HG03097 (cell line): Measurements from ENCODE around the gene CPPED1.

Experiments used
- ATAC-seq: cut with Tn5 transposase; IDR thresholded peaks from one replicate; pipeline ENCODE4 v1.9.1; 2021; ENCODE audit not compliant: unreplicated experiment, low FRiP score

CPPED1 gene

DNA sequence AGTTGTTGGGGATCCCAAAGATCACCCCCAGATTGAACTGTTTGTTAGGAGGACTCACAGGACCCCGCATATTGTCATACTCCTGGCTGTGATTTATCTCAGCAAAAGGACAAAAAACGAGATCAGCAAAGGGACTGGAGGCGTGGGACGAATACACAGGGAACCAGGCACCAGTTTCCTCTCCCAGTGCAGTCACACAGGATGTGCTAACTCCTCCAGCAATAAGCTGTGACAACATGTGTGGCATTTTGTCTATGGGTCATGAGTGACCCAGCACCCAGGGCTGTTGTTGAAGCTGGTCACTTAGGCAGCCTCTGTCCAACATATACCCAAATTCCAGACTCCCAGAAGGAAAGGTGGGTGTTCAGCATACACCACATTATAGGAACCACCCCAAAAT is 60.9 kb downstream of the CPPED1 start:
- ATAC-seq: no peak

DNA sequence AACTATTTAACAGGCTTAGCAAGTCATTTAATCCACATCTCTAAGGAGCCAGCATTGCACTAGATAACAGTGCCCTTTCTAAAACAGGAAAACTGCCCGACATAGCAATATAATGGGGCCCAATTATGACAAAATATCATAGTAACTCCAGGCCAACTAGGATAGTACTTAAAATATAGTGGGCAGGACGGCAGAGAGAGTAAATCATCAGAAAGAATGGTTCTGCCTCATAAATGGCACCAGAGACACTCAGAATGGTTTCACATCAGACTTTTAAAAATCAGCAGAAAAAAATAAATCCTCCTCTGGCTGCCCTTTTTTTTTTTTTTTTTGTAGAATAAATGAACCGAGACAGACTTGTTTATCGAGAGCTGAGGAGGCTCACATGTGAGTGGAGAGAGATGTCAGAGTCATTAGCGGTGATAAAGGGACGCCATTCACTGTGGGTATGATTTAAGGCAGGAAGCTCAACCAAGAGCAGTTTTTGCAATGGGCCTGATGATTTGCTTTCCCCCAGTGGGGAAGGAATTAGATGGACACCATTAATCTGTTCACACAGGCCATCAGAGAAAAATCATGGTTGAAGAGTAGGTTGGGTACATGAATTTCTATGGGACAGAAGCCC is 62.6 kb downstream of the CPPED1 start:
- ATAC-seq: no peak

DNA sequence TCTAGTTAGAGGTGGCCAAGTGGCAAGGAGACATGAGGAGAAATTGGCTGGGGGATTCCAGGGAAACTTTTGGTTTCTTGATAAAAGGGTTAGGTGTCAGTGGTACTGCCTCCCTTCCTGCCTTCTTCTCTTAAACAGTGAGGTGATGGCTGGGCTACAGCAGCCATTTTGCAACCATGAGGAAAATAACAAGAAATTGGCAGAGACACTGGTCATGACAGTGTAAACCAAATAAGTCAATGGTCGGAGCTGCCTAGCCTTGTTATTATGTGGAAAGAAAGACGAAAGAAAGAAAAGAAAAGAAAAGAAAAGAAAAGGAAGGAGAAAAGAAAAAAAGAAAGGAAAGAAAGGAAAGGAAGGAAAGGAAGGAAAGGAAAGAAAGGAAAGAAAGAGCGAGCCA is 63.9 kb downstream of the CPPED1 start:
- ATAC-seq: no peak

DNA sequence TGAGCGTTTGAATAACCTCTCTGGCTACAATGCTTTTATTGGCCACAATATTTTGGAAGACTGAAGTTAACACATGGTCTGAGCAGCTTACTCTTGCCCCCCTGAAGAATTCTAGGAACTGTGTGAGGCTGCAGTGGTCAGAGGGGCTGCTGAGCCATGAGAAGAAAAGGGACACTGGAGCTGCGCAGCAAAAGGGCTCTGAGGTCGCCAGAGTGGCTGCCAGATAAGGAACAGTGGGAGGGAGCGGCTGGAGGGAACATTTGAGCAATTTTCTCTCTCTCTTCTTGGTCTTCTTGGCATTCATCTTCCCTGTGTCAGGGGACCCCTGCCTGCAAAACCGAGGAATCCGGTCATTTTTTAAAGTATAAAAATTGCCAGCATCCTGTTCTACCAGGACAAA is 66.1 kb downstream of the CPPED1 start:
- no peak for ATAC-seq

DNA sequence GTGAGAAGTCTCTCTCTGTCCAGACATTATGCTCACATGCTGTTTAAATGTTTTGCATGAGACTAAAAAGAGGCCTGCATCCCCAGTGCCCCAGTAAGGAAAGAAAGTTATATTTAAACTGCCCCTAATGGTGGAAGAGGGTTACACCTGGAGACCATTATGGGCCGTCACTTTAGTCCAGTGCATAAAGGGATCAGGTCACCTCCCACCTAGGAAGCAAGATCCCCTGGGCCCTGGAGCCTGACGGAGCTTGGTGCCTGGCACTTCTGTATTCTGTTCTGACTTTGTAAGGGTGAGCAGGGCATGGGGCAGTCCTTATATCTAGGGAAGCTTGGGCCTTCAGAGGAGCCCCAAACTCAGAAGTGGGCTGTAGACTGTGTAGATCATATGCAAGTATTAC is 67.9 kb downstream of the CPPED1 start:
- ATAC-seq: no peak

DNA sequence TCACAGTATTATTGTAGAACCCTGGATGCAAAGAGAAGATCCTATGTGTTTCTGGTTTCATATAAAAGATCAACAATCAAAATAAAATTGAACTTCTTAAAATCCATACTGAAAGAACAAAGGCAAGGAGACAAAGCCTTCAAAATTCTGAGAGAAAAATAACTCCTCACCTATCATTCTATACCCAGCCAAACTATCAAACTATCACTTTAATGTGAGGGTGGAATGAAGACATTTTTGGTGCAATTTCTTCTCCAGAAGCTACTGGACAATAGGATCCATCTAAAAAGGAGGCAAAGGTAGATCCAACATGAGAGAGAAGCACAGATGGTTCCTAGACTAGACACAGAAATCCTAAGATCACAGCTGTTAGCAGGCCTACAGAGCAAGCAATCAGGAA is 71.1 kb downstream of the CPPED1 start:
- no peak for ATAC-seq

DNA sequence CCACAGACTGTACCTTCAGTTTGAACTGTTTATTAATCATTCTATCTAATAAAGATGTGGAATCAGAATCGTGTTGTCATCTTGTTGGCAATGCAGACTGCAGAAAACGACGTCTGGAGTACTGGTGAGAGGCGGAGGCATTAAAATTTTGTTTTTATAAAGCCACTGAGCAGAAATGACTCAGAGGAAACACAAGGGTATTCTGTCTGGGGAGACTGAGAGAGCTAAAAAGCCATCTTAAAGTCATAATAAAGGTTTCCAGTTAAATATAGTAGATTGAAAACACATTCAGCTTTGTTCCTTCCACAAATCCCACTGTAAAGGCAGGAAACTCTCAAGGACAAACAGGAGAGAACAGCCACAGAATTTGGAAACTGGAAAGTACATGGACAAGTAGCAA is 74.2 kb downstream of the CPPED1 start:
- ATAC-seq: no peak

DNA sequence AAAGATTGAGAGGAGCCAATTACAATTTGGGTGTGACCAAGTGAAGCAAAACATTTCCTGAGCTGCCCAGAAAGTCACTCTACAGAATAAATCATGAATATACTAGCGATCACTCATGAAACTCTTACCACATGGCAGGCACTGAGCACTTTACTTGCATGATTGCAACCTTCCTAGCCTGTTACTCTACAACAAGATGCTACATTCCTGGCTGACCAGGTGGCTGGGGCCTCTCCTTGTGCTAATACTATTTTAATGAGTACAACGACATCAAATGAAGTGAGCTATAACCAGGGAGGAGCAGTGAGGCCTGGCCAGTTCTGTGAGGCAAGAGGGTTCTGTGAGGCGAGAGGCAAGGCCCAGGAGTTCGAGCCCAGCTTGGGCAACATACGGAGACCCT is 75.2 kb downstream of the CPPED1 start:
- no peak for ATAC-seq

DNA sequence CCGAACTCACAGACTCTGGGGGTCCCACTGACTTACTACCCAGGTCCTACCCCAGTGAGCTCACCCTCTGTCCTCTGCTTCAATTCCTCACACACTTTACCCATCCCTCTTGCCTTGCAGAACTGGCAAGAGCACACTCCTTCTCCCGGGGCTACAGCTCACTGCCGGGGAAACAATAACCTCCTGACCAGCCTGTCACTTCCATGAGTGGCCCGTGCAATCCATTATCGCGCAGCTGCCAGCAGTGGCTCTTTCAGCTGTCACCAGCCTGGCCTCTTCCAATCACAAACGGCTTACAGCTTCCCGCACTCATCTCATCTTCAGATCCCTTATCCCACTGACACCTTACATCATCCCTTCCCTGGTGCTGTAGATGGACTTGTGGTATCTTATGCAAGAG is 79.5 kb downstream of the CPPED1 start:
- ATAC-seq: no peak

DNA sequence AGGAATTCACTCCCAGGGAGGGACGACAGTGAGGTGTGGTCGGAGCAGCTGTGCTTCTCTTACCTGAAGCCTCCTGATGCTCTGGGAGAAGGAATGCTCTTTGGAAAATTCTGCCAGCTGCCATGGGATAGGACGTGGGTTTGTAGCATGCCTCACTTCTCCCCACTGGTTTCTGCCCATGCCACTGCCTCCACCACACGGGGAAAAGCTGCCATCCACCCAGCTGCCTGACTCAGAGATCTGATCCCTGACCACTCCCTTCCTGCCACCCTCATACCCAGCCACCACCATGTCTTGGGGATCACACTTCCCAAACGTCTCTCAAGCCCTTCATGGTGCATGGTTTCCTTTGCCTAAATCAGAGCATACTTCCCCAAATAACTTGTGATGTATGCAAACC is 80.0 kb downstream of the CPPED1 start:
- ATAC-seq: no peak

DNA sequence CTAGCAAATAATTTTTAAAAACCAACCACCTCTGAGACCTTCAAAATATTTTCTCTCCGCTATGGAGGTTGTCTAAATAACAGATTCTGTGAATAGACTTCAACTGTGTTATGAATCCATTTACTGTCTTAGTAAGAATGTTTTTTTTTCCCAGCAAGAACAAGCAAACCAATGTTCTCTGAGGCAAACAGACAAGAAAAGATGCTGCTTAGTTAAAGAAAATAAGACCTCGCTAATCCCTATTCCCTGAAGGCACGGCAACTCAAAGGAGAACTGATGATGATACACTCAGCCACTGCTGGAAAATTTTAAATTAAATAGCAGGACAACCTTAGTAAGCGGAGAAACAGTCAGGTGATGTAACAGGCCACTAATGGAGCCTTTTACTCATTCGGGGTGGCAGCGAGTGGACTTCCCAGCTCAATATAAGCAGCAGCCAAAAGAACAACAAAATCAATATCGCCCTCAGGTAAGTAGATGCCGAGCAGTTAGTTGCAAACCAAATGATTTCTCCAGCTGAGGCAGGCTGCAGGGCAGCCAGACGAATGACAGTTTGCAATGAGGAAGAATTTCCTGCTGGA is 81.8 kb downstream of the CPPED1 start:
- ATAC-seq: no peak

DNA sequence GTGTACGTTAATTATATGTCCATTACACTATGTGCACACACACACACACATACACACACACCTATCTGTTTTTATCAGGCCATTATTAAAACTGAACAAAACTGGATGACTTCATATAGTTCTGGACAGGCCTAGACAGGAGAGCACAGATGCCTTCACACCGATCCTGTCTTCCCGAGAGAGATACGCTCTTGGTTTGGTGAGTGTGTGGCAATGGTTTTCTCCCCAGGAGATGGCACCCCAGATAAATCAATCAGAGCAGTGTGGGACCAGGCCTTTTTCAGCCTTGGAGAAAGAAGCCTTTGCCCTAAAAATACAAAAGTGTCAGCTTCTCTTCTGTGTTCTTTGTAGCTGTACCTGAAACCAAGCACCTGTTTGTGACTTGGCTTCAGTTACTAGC is 83.7 kb downstream of the CPPED1 start:
- ATAC-seq: no peak

DNA sequence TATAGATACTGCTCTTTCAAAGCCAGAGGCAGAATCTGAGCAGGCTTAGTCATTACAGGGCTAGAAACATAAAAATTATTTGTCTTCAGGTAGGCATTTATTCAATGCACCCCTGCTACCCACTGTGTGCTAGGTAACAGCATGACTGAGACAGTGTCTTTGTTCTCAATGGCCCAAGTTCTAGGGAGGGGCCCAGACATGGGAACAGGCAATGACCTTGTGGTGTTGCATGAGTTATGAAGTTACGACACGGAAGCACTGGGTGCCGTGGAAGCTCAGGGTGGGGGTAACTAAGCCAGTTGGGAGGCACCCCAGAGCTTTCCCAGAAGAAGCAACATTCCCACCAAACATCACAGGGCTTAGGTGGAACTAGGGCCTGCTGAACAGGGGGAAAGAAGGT is 87.0 kb downstream of the CPPED1 start:
- no peak for ATAC-seq

DNA sequence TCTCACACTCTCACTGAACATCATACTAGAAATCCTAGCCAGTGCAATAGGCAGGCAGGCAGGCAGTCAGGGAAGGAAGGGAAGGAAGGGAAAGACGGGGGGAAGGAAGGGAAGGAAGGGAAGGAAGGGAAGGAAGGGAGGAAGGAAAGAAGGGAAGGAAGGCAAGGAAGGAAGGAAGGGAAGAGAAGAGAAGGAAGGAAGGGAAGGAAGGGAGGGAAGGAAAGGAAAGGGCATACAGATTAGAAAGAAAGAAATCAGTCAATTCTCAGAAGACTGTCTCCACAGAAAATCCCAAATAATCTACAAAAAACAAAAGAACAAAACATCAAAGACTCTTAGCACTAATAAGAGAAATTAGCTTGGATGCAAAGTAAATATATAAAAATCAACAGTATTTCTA is 93.9 kb downstream of the CPPED1 start:
- ATAC-seq: no peak

DNA sequence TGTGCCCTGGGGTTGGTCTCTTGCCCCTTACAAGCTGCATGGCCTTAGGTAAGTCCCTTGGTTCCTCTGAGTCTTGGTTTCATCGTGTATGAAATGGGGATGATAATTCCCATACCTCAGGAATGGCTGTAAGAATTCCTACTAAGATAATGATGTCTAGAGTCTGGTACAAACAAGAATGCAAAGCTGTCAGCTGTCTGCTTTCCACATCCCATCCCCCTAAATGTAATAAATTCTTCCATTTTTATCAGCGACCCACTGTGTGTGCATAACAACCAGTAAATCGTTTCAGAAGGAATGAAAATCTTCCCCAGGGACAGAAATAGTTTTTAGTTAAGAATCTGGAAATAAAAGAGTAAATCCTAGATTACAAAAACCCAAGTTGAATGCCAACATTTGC is 95.4 kb downstream of the CPPED1 start:
- no peak for ATAC-seq

DNA sequence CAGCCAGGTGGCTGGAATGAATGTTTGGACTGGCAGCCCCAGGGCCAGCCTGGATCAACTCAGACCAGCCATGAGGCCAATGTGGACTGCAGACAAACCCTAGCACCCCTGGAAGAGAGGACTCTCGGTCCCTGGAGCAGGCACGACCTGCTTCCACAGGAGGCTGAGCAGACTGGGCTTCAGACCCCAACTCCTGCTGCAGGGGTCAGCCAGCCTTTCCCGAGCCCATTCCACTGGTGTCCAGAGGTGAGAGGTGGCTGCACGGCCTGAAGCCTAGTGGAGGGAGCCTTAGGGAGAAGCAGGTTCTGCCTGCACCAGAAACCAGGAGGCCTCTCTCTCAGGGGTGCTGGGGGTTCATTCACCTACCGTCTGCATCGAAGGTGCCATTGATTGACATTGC is 97.1 kb downstream of the CPPED1 start:
- no peak for ATAC-seq

DNA sequence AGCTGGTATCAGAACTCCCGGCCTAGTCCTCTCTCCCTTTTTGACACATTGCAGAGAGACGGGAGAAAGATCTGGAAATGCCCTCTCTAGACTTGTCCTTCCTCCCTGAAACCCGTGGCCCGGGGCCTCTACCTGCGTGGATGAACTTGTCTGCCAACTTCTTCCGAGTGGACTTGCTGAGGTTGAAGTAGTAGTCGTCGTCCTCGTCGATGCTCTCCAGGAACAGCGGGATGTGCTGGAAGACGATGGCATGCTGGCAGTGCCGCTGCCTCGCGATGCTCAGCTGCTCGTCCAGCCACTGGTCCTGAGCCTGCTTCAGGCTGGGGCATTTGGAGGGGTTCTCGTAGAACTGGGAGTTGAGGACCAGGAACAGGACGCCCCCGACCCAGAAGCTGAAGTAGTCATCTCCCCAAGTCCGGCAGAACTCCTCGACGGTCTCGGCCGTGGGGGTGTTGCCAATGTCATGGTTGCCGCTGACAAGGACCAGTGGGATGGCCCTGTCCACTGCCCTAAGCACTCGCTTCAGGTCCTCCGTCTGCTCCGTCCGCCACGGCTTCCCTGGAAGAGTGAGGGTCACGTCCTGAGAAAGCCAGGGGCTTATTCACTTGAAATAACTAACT is 99.1 kb downstream of the CPPED1 start:
- ATAC-seq: no peak

DNA sequence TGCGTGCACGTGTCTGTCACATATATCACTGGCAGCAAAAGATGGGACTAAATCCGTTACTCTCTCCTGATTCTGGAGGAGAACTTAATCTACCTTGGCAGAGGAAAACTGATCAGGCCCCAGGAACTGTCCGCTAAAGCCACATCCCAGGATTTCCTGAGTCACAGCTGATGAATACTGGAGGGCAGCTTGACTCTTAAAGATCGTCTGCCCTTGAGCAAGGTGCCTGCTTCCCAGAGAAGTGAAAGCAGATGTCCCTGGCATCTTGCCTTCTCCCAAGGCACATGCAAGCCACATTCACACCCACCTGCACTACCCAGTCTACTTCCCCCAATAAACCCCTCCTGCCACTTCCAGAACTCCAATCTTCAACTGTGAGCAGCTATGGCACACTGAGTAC is 99.8 kb downstream of the CPPED1 start:
- no peak for ATAC-seq

DNA sequence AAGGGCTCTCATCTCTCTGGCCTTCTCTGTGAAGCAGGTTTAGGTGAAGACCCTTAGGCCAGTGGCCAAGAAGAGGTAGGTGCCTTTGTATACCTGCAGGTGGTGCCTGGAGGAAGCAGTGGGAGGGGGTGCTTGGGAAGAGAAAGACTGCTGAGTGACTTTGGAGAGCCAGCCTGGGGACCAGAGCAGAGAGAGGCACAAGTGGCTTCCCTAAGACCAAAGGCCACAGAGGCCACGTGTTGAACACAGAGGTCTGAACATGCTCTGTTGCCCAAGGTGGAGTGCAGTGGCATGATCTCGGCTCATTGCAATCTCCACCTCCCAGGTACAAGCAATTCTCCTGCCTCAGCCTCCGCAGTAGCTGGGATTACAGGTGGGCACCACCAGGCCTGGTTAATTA is 103.5 kb downstream of the CPPED1 start:
- ATAC-seq: no peak

DNA sequence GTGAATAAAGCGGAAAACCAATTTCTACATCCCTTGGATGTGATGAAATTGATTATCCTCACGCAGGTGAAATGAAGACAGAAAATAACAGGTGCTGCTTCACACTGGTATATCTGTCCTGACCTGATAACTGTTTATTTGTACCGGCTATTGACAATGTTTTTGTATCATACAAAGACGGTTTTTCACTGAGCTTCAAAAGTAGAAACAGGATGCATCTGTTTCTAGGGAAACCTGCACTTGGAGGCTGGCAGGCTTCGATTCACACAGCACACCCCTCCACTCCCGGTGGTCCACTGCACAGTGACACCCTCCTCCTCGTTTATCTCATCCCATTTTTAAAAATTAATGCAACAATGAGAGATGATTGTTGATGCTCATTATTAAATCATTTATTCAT is 104.5 kb downstream of the CPPED1 start:
- ATAC-seq: no peak

DNA sequence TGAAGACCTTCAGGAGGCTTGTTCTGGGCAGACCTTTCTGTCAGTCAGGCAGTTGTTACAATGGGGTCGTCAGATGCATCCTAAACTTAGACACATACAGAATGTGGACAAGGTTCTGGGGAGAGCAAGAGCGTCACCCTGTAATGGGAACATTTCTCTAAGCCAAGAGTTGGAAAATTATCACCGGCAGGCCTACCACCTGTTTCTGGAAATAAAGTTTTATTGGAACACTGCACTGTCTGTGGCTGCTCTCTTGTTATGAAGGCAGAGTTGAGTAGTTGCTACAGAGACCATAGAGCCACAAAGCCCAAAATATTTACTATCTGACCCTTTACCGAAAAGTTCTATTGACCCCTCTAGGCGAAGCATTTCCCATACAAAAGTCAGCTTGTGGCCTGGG is 106.2 kb downstream of the CPPED1 start:
- ATAC-seq: no peak

DNA sequence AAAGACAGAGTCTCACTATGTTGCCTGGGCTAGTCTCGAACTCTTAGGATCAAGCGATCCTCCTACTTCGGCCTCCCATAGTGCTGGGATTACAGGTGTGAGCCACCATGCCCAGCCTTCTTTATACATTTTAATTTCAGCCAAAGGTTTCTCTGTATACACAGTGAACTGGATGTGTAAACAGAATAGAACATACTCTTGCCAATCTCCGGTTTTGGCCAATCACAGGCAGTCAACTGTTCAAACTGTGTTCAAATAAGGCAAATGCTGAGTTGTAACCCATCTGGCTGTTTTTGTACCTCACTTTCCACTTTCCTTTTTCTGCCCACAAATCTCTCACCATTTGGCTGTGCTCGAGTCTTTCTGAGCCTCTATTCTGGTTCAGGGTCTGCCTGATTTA is 108.2 kb downstream of the CPPED1 start:
- no peak for ATAC-seq

DNA sequence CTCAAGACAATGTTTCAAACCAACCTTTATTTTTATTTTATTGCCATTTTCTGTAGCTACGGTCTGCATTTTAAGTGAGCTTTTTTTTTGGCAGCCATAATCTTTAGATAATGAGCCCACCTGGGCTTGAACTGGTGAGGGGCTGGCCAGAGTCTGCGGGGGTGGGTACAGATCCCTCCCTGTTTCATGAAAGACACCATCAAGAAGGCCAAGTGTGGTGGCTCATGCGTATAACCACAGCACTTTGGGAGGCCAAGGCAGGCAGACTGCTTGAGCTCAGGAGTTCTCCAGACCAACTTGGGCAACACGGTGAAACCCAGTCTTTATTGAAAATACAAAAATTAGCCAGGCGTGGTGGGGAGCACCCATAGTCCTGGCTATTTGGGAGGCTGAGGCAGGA is 113.7 kb downstream of the CPPED1 start:
- ATAC-seq: no peak
